ENCODE measurements around the gene ARFGAP1.
"Not testable (repeated sequence)": the region's sequence is repeated elsewhere in the genome, so short reads cannot be mapped to it uniquely, and the experiment has no call there.

Gene ARFGAP1

DNA sequence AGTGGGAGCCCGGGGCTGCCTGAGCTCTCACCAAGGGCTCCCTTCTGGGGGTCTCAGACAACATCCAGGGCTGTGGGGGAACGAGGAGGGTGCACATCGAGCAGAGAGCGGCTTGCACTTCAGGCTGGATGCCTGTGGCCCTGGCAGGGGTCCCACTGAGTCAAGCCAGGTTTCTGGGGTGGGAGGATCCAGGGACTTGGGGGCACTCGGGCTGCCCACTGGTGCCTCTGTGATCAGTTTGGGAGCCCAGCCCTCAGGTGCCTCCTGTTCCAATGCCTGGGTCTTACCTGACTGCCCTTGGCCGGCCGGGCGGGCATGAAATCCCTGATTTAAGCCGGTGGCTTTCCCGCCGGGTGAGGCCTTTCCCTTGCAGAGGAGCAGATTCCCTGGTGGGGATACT lies 20.8 kb downstream of the ARFGAP1 start:
- no peak for DNase-seq

GRCh38 chr20:63293871-63294535 lies 21.4 kb downstream of the ARFGAP1 start:
- DNase-seq: no peak

DNA sequence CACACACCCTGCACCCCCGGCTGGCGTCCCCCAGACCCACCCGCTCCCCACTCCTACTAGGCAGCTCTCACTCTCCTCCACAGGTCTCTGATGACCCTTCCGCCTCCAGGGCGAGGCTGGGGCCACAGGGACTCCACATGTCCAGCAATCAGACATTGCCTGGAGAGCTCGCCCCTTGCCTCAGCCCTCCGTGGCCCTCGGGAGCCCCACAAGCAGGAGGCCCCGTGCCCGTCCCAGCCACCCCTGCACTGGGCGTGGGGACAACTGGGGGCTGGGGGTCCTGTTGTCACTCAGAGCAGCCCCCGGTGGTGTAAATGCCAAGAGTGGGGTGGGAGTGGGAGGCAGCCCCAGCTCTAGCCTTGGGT lies 21.9 kb downstream of the ARFGAP1 start:
- DNase-seq: no peak

DNA sequence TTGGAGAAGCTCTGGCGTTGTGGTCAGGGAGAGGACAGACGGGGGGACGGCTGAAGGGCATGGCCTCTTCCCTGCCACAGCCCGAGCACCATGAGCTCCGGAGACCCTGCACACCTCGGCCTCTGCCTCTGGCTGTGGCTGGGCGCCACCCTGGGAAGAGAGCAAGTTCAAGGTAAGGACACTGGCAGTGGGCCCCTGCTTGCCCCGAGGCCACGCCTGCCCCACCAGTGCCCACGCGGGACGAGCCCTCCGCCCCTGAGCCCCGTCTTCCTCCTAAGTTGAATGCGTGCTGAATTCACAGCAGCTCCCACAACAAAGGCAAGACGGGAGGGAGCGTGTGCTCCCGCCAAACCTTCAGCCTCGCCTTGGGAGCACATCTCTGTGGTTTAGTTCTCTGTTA lies 22.4 kb downstream of the ARFGAP1 start:
- DNase-seq: no peak

DNA sequence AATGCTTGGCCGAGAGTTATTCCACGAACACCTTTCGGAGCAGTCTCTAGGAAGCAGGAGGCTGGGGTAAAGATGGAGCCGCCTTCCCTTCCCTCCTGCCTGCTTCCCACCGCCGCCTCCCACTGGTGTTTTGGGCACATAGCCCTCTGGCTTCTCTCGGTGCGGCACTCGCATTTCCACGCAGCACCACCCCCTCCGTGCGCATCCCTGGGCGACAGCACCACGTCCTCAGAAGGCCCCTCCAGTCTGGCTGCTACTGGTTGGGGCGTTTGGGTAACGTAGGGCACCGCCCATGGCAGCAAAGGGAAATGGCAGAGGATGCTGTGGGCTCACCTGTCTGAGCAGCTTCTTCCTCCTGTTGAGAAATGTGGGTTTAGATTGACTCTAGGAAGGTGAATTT lies 22.8 kb downstream of the ARFGAP1 start:
- no peak for DNase-seq

DNA sequence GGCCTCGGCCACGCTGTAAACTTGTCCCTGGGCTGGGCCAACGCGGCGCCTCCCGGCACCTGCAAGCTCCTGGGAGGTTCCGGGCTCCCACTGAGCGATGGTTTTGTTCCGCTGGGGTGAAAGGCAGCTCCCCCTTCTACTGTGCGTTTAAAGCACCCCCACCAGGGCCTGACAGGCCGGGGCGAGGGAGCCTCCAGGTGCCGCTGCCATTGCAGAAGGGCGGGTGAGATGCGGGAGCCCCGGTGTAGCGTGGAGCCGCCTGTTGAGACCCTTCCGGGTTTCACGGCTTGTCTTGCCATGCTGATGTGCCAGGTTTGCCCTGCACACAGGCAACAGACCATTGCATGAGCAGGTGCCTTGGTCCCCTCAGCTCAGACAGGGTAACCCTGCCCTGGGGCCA lies 23.2 kb downstream of the ARFGAP1 start:
- no peak for DNase-seq

DNA sequence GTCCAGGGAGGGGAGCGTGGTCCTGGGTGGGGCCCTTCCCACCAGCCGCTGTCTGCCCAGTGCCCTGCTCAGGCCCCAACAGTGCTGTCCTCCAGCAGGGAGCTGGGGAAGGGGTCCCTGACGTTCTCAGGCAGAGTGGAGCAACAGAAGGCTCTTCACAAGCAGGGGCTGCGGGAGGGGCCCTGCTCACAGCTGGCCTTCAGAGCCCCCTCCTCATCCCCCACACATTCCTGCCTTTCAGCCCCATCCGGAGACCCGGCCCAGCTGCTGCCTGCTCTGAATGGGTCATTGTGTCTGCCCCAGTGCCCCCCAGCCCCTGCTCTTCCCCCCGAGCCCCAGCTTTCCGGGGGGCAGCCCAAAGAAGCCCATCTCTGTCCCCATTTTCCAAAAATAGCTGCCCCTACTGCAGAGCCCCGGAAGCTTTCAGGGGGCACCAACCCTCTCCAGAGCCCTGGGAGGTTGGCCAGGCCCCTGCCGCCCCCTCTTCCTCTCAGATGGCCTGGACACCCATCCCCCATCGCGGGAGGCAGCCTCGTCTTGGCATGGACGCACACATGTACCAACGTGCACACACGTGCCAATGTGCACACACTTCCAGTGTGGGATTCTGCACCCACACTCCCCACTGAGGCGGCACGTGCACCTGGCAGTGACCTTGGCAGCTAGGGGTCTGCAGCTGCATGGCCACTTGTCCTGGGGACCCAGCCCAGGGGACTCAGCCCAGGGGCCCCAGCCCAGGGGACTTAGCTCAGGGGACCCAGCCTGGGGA lies 24.1 kb downstream of the ARFGAP1 start:
- DNase-seq: no peak

DNA sequence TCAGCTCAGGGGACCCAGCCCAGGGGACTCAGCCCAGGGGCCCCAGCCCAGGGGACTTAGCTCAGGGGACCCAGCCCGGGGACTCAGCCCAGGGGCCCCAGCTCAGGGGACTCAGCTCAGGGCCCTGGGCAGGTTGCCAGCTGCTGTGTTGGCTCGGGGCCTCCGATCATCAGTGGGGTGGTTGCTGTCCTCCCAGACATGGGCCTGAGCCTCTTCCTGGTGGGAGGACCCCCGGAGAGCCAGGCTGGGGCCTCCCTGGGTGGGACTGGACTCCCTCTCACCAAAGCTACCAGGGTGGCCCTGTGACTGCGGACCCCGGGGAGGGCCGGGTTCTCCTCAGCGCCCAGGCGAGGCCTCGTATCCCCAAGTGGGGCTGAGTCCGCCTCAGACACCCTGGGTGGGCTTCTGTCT lies 24.8 kb downstream of the ARFGAP1 start:
- no peak for DNase-seq

GRCh38 chr20:63297796-63298572 lies 25.4 kb downstream of the ARFGAP1 start:
- no peak for DNase-seq

DNA sequence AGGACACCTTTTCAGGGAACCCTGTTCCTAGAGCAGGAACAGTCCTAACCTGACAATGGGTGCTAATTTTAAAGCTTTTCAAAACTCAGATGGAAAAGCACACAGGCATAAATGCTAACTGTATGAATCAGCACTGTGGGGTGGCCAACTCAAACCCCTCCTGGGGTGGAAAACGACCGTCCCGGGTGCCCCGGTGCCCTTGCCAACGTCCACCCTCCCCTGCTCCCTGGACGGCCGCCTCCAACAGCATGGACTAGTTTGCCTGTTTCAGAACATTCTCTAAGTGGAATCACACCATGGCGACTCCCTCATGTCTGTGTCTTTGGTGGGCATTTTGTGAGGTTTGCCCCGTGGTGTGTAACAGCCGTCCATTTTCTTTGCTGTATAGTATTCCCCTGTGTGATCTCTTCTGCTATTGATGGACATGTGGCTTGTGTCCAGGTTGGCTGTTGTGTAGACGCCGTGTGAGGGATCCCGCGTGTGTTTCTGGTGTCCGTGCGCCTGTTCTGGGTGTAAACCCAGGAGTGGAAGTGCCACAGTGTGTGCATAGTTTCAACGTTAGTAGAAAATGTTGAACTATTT lies 26.2 kb downstream of the ARFGAP1 start:
- no peak for DNase-seq

GRCh38 chr20:63301671-63302070 lies 29.1 kb downstream of the ARFGAP1 start:
- no peak for DNase-seq

DNA sequence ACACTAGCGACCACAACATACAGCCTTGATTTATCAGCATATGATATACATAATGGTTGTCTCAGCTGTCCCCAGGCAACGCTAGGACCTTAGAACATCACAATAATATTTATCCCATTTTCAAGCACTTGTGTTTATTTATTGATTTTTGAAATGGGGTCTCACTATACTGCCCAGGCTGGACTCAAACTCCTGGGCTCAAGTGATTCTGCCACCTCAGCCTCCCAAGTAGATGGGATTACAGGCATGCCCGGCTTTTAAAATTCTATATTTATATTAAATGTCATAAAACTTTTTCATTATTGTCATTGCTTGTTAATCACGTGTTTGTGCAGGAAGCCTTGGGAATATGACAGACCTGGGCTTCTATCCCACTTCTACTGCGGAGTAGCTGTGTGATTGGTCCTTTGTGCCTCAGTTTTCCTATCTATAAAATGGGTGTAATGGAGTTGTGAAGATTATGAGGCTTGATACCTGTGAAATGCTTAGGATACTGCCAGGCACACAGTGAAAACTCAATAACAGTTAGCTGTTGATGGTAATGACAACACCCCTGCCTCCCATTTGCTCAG lies 30.6 kb downstream of the ARFGAP1 start:
- no peak for DNase-seq

DNA sequence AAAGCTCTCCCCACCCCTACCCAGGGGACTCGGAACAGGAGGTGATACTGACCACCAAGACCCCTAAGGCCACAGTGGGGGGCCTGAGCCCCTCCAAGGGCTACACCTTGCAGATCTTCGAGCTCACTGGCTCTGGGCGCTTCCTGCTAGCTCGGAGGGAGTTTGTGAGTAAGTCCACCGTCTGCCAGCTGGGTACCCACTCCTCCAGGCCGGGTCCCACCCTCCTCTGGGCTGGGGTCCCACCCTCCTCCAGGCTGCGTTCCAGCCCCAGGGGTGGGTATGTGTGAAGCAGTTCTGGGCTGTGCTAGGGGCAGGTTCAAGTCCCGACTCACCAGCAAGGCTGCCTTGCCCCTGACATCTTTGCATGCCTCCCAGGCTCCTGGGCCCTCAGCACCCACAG lies 32.8 kb downstream of the ARFGAP1 start:
- DNase-seq: no peak

DNA sequence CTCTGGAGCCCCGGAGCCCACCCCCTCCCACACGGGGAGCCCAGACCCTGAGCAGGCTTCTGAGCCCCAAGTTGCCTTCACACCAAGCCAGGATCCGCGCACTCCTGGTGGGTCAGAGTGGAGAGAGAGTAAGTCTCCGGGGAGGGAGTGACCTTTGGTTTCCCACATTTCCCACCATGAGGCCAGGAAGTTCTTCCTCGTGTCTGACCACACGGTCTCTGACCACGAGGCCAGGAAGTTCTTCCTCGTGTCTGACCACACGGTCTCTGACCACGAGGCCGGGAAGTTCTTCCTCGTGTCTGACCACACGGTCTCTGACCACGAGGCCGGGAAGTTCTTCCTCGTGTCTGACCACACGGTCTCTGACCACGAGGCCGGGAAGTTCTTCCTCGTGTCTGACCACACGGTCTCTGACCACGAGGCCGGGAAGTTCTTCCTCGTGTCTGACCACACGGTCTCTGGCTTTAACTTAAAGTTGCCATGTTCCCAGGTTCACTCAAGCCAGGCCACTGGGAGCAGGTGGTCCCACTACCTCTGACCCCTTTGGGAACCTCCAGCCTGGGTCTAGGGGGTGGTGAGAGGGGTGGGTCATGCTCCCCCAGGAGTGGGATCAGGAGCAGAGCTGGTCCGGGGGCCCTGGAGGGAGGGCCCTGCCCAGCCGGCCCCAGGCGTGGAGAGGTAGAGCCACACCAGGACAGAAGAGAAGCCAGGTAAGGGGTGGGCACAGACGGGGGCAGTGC lies 33.5 kb downstream of the ARFGAP1 start:
- DNase-seq: not testable (repeated sequence)

DNA sequence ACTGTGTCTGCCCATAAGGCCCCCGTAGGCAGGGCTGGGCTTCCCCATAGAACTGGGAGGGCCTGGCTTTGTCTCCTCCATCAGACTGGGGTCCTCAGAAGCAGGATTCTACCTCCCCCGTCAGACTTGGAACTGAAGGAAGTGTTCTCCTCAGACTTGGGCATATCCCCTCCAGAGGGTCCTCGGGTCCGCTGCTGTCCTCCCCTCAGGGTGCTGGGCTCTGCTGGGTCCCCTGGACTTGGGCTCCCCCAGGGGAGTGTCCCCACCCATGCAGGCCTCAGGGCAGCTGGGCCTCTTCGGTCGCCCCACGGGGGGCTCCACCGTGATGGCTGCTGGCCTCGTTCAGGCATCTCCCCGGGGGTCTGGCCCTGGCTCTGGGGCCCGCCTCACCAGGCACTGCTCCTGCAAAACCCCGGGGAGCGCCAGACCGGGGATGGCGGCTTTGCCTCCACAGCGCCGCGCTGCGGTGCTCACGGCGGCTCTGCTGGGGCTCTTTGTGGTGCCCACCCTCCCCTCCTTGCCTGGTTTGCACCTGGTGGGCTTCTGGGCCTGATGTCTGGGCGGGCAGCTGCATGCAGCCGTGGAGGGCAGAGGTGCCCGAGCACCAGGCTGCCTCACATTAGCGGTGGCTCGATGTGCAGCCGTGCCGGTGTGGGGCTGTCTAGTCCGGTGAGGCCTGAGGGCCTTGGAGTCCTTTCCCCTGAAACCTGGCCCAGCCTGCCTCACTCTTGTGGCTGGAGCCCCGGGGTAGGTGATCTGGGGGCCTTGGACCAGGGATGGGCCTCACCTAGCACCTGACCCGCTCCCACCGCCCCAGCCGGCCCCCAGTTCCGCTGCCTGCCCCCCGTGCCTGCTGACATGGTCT lies 34.3 kb downstream of the ARFGAP1 start:
- DNase-seq: no peak

DNA sequence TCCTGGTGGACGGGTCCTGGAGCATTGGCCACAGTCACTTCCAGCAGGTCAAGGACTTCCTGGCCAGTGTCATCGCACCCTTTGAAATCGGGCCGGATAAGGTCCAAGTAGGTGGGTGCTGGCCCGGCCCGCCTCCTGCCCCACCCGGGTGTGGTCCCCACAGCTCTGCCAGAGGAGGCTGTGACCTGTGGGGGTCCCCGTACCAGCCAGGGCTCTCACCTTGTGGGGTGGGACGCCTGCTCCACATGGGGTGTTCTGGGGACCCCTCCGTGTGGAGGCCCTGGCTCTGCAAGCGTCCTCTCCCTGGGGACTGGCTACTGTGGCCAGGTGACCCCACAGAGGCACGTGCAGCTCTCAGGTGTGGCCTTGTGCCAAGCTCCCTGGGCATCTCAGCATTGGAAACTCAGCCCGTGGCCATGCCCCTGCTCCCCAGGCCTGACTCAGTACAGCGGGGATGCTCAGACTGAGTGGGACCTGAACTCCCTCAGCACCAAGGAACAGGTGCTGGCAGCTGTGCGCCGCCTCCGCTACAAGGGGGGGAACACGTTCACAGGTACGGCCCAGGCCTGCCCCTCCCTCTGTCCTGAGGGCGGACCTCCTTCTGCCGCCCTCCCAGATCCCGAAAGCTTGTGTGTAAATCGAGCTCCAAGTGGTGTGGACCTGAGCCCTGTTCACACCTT lies 35.1 kb downstream of the ARFGAP1 start:
- DNase-seq: no peak

- no peak for DNase-seq
Measured at GRCh38 chr20:63308218-63308911, 35.8 kb downstream of the ARFGAP1 start.

- DNase-seq: peak; percentile 13
Measured at GRCh38 chr20:63309261-63310071, 36.9 kb downstream of the ARFGAP1 start.

- no peak for DNase-seq
Measured at GRCh38 chr20:63310265-63310991, 37.8 kb downstream of the ARFGAP1 start.
